AG09319 (cell line): Measurements from ENCODE around the gene MAN2A2.

ENCODE experiments used
- DNase-seq: peaks from one replicate; pipeline ENCODE4 v3.0.0-alpha.2; 2010; ENCODE audit warnings: low read depth; ENCODE audit errors: extremely low read depth
- TF ChIP-seq, protein P1 (sequence below): IDR thresholded peaks from 2 replicates; pipeline ENCODE4 v1.5.1; 2011; ENCODE audit warnings: low read depth, mild to moderate bottlenecking, inconsistent platforms, low read length, moderate library complexity

Gene MAN2A2

DNA sequence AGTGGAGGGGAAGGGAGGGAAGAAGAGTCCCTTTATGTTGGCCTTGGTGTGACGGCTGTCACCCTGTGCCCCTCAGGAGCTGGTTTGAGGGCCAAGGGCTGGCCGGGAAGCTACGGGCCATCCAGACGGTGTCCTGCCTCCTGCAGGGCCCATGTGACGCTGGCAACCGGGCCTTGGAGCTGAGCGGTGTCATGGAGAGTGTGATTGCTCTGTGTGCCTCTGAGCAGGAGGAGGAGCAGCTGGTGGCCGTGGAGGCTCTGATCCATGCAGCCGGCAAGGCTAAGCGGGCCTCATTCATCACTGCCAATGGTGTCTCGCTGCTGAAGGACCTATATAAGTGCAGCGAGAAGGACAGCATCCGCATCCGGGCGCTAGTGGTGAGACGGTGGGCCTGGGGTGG lies 43.4 kb downstream of the MAN2A2 start:
- DNase-seq: no peak
- TF ChIP-seq, protein P1, sequence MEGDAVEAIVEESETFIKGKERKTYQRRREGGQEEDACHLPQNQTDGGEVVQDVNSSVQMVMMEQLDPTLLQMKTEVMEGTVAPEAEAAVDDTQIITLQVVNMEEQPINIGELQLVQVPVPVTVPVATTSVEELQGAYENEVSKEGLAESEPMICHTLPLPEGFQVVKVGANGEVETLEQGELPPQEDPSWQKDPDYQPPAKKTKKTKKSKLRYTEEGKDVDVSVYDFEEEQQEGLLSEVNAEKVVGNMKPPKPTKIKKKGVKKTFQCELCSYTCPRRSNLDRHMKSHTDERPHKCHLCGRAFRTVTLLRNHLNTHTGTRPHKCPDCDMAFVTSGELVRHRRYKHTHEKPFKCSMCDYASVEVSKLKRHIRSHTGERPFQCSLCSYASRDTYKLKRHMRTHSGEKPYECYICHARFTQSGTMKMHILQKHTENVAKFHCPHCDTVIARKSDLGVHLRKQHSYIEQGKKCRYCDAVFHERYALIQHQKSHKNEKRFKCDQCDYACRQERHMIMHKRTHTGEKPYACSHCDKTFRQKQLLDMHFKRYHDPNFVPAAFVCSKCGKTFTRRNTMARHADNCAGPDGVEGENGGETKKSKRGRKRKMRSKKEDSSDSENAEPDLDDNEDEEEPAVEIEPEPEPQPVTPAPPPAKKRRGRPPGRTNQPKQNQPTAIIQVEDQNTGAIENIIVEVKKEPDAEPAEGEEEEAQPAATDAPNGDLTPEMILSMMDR: no peak

DNA sequence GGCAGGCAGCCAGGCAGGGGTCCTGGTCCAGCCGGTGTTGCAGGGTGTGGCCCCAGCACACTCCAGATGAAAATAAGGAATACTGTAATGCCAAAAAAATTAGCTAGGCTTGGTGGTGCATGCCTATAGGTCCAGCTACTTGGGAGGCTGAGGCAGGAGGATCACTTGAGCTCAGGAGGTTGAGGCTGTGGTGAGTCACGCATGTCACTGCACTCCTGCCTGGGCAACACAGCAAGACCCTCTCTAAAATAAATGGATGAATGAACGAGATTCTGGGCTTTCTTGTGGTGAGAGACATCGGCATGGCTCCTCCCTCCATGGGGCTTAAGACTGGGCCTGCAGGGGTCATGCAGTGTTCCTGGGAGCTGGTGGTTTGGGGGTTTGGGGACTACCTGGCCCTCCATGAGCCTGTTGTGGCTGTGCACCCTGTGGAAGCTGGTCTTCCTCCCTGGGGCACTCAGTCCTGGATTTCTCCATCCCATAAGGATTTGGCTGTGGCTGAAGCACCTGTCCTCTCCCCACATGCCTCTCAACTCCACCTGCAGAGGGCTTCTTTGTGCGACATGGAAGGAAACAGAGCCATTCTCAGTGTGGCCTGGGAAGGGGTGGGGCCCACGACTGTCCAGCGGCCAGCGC lies 44.0 kb downstream of the MAN2A2 start:
- TF ChIP-seq, protein P1: no peak
- no peak for DNase-seq

DNA sequence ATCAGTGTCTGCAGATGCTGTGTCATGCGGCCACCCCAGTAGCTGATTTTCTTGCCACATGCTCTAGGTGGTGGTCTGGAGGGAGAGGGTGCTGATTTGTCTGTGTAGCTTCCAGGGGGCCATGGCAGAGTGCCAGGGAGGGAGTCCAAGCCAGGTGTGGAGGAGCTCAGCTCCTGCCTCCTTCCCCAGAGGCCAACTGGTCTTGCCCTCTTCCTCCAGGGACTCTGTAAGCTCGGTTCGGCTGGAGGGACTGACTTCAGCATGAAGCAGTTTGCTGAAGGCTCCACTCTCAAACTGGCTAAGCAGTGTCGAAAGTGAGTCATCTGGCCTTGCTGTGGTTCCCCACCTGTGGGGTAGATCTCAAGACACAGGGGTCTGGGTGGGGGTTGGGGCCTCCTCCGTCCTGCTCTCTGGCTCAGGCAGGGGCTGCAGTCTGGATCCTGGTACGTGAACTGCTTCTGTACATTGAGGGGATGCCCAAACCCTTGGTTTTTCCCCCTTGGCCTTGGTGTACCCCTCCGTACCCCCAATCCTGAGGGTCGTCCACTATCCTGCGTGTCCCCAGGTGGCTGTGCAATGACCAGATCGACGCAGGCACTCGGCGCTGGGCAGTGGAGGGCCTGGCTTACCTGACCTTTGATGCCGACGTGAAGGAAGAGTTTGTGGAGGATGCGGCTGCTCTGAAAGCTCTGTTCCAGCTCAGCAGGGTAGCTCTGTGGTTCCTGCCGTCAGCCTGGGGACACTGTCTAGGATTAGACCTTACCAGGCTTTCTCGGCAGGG lies 44.7 kb downstream of the MAN2A2 start:
- no peak for DNase-seq
- TF ChIP-seq, protein P1: no peak

DNA sequence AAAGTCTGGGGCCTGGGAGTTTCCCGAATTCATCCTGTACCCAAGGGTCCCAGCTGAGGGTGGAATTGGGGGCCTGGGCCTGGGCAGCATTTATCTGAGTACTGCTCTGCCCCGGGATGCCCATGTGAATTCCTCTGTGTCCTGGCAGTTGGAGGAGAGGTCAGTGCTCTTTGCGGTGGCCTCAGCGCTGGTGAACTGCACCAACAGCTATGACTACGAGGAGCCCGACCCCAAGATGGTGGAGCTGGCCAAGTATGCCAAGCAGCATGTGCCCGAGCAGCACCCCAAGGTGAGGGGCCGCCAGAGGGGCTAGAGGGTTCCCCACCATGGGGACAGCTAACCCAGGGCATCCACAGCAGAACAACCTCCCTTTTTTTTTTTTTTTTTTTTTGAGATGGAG lies 45.4 kb downstream of the MAN2A2 start:
- TF ChIP-seq, protein P1: no peak
- DNase-seq: no peak

DNA sequence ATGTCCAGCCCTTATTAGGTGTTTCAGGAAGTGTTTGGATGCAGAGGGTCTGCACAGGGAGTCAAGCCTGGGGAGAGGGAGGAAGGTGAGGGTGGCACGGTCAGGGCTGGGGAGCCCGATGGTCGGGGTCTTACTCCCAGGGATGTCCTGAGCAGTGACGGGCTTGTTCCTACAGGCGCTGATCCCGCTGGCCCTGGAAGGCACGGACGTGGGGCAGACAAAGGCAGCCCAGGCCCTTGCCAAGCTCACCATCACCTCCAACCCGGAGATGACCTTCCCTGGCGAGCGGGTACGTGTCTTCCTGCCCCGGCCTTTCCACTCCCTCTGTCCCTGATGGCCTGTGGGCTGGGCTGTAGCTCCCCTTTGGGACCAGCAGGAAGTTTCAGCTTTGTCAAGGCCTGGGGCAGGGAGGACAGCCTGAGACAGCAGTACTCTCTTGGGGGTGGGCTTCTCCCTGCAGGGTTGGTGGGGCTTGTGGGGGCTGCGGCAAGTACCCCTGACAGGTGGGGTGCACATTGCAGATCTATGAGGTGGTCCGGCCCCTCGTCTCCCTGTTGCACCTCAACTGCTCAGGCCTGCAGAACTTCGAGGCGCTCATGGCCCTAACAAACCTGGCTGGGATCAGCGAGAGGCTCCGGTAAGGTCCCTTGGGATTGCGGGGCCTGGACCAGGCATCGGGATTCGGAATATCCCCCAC lies 47.0 kb downstream of the MAN2A2 start:
- TF ChIP-seq, protein P1: no peak
- DNase-seq: no peak

DNA sequence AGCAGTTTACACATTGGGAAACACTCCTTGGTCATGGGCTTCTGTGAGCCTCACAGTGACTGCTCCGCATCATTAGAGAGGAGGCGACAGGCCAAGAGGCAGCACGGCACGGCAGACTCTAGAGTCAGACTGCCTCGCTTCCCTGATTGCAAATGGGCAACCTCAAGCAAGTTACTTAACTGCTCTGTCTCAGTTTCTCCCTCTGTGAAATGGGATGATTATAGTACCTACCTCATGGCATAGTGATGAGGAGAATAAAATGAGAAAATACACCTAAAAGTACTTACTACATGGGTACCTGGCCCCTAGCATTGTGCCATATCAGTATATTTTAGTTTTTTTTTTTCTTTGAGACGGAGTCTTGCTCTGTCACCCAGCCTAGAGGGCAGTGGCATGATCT lies 47.6 kb downstream of the MAN2A2 start:
- no peak for DNase-seq
- TF ChIP-seq, protein P1: no peak

DNA sequence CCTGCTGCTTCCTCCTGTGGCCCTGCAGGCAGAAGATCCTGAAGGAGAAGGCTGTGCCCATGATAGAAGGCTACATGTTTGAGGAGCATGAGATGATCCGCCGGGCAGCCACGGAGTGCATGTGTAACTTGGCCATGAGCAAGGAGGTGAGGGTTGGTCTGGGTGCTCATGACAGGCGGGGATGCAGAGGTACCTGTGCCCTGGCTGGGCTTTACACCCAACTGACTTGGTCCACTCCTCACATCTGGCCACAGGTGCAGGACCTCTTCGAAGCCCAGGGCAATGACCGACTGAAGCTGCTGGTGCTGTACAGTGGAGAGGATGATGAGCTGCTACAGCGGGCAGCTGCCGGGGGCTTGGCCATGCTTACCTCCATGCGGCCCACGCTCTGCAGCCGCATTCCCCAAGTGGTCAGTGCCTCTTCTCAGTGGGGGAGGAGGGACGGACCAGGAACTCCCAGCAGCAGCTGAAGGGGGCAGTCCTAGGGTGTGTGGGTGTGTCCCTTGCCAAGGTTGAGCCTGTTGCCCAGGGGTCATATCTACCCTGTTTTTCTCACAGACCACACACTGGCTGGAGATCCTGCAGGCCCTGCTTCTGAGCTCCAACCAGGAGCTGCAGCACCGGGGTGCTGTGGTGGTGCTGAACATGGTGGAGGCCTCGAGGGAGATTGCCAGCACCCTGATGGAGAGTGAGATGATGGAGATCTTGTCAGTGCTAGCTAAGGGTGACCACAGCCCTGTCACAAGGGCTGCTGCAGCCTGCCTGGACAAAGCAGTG lies 50.0 kb downstream of the MAN2A2 start:
- TF ChIP-seq, protein P1: no peak
- no peak for DNase-seq
